Astrocyte of the cerebellum (primary cell): ENCODE results near the gene KCTD6.

Source experiments
- DNase-seq: peaks from one replicate; pipeline ENCODE4 v3.0.0-alpha.2; 2011; ENCODE audit warnings: low read depth
- H3K4me3 ChIP-seq: 2 replicates; pipeline ENCODE4 v1.5.1; 2011; ENCODE audit warnings: mild to moderate bottlenecking, low read depth, low read length, moderate library complexity
- CTCF ChIP-seq: IDR thresholded peaks from 2 replicates; pipeline ENCODE4 v1.5.1; 2012; ENCODE audit warnings: low read length, low read depth, moderate library complexity, mild to moderate bottlenecking; ENCODE audit errors: missing control alignments
- in situ Hi-C: cut with HindIII; loops from 2 replicates; pipeline ENCODE4 v1.10.0; 2017; ENCODE audit warnings: low sequenced_read_pairs

The KCTD6 gene

GRCh38 chr3:58494107-58494506 lies 2.2 kb downstream of the KCTD6 start:
- H3K4me3 ChIP-seq, result no peak overlapping the region
- in situ Hi-C loops, result no loop called here
- TF ChIP-seq CTCF, result no peak
- DNase-seq, result no peak

GRCh38 chr3:58495101-58495500 lies 3.2 kb downstream of the KCTD6 start:
- no peak overlapping the region for H3K4me3 ChIP-seq
- no peak for TF ChIP-seq CTCF
- DNase-seq, result no peak
- in situ Hi-C loops, result no loop called here

GRCh38 chr3:58496206-58496857 lies 4.4 kb downstream of the KCTD6 start:
- no peak overlapping the region for H3K4me3 ChIP-seq
- no peak for TF ChIP-seq CTCF
- no peak for DNase-seq
- in situ Hi-C loops, result no loop called here

GRCh38 chr3:58497097-58497496 lies 5.2 kb downstream of the KCTD6 start:
- in situ Hi-C loops, result no loop called here
- DNase-seq, result peak; percentile 79
- no peak overlapping the region for H3K4me3 ChIP-seq
- TF ChIP-seq CTCF, result no peak

GRCh38 chr3:58502872-58503271 lies 11.0 kb downstream of the KCTD6 start:
- H3K4me3 ChIP-seq, result no peak overlapping the region
- TF ChIP-seq CTCF, result no peak
- DNase-seq, result no peak
- in situ Hi-C loops, result no loop called here

GRCh38 chr3:58507356-58508078 lies 15.6 kb downstream of the KCTD6 start:
- TF ChIP-seq CTCF, result no peak
- in situ Hi-C loops, result no loop called here
- DNase-seq, result no peak
- H3K4me3 ChIP-seq, result no peak overlapping the region
